Measurements from ENCODE around the gene EPG5.

EPG5 gene, protein sequence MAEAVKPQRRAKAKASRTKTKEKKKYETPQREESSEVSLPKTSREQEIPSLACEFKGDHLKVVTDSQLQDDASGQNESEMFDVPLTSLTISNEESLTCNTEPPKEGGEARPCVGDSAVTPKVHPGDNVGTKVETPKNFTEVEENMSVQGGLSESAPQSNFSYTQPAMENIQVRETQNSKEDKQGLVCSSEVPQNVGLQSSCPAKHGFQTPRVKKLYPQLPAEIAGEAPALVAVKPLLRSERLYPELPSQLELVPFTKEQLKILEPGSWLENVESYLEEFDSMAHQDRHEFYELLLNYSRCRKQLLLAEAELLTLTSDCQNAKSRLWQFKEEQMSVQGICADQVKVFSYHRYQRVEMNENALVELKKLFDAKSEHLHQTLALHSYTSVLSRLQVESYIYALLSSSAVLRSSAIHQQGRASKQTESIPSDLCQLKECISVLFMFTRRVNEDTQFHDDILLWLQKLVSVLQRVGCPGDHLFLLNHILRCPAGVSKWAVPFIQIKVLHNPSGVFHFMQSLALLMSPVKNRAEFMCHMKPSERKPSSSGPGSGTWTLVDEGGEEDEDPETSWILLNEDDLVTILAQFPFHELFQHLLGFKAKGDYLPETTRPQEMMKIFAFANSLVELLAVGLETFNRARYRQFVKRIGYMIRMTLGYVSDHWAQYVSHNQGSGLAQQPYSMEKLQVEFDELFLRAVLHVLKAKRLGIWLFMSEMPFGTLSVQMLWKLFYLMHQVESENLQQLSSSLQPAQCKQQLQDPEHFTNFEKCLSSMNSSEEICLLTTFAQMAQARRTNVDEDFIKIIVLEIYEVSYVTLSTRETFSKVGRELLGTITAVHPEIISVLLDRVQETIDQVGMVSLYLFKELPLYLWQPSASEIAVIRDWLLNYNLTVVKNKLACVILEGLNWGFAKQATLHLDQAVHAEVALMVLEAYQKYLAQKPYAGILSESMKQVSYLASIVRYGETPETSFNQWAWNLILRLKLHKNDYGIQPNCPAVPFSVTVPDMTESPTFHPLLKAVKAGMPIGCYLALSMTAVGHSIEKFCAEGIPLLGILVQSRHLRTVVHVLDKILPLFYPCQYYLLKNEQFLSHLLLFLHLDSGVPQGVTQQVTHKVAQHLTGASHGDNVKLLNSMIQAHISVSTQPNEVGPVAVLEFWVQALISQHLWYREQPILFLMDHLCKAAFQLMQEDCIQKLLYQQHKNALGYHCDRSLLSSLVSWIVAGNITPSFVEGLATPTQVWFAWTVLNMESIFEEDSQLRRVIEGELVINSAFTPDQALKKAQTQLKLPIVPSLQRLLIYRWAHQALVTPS (N-terminal part only)

DNA sequence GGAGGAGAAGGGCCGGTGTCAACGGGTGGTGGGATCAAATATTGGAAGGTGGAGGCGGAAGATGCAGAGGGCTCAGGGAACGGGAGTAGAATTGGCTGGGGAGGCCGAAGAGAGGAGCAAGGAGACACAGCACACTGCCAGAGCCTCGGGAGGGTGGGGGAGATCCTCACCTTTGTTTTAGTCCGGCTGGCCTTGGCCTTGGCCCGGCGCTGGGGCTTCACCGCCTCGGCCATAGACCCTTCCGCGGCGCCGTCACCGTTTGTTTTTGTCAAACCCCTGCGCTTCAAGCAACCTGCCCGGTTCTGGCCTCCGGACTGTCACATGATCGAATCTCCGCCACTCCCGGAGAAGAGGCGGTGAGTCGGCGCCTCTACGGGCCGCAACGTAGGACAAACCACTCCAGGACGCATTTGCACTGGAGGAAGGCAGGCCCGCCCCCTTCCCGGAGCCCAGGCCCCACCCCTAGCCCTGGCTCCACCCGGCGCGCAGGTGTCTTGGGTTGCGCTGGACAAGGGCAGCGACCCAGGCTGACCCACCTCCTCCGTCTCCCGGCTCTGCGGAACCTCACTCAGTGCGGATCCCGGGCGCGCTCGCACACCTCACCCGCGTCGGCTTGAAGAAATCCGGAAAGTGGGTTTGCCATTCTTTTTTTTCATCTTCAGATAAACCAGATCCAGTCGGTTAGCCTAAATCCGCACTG, at the start of gene EPG5:
Gene EPG5 (minus strand): TSS at position 323 of the 700 bp plus-strand sequence. CDS start 90 bp downstream, at position 233.
- Histone ChIP-seq H3K4me1 (ENCODE audit: control insufficient read depth, insufficient read depth, low read length) (peaks cover 6% of the 10 kb centered on the region), H3K27me3 (ENCODE audit: control insufficient read depth in 1 of 2, insufficient read depth in 2 of 2, low read length in 2 of 2) (no peaks in the 10 kb centered on the region), H3K9ac (ENCODE audit: low read length in 2 of 2) (peak within 1 kb of the TSS; percentile 88 to 96), H3K27ac (ENCODE audit: low read length) (peak within 1 kb of the TSS; percentile 33), H3K36me3 (ENCODE audit: control insufficient read depth in 2 of 2, insufficient read depth in 2 of 2, low read length in 2 of 2) (no peaks in the 10 kb centered on the region), H3K9me3 (ENCODE audit: control insufficient read depth in 2 of 2, low read length in 2 of 2) (no peaks in the 10 kb centered on the region), H3K4me3 (ENCODE audit: low read length in 2 of 2) (peak within 1 kb of the TSS; percentile 93 to 95)

DNA sequence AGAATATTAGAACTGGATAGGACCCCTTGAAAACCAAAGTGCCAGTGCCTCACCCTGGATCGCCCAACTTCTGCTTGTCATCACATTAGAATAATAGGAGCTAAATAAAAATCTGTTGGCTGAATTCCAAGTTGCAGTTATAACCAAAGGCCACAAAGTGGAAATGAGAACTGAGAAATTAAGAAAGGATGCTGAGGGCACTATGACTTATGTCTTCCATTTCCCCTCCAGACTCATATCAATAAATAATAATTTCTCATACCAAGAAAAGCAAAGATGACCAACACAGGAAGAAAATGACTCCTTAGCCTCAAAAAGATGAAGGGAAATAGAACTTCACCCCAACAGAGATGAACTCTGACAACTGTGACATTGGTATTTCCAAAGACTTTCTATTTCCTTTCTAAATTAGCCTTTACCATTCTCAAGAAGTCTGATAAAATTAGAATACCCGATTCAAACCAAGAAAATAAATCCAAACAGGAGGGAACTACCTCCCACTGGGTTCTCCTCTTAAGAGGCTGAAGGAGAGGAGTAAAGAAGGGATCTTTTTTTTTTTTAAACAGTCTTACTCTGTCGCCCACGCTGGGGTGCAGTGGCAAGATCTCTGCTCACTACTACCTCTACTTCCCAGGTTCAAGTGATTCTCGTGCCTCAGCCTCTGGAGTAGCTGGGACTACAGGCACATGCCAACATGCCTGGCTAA, 46.5 kb upstream of the EPG5 start:
- no peaks in the 10 kb centered on the region for H3K4me1 ChIP-seq (ENCODE audit: control insufficient read depth, insufficient read depth, low read length)
- no peak overlapping the region for H3K27ac ChIP-seq (ENCODE audit: low read length)
- H3K9me3 ChIP-seq (ENCODE audit: control insufficient read depth in 2 of 2, low read length in 2 of 2), result no peaks in the 10 kb centered on the region
- no peak overlapping the region for H3K9ac ChIP-seq (ENCODE audit: low read length in 2 of 2)
- H3K36me3 ChIP-seq (ENCODE audit: control insufficient read depth in 2 of 2, insufficient read depth in 2 of 2, low read length in 2 of 2), result peaks cover 3 to 11% of the 10 kb centered on the region in 2 donors
- no peaks in the 10 kb centered on the region for H3K27me3 ChIP-seq (ENCODE audit: control insufficient read depth in 1 of 2, insufficient read depth in 2 of 2, low read length in 2 of 2)
- no peak overlapping the region for H3K4me3 ChIP-seq (ENCODE audit: low read length in 2 of 2)

DNA sequence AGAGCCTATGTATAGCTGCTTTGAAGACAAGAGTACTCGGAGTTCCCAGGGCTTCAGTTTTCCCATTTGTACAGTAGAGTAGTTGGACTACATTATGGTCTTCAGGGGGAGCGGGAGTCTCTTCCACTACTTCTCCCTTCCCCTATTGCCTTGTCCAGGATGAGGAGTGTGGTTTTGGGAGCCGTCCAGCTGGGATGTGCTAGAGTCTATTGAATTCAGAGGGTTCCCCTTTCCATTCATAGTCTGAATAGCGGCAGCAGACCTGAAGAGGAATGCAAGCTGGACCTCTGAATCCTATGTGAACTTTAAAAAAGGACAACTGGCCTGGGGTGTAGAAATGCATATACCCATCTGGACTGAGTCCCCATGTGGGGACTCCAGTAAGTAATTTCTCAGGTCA, 43.5 kb upstream of the EPG5 start:
- Histone ChIP-seq H3K4me1 (ENCODE audit: control insufficient read depth, insufficient read depth, low read length) (no peaks in the 10 kb centered on the region), H3K36me3 (ENCODE audit: control insufficient read depth in 2 of 2, insufficient read depth in 2 of 2, low read length in 2 of 2) (peaks cover 3 to 14% of the 10 kb centered on the region in 2 donors), H3K27me3 (ENCODE audit: control insufficient read depth in 1 of 2, insufficient read depth in 2 of 2, low read length in 2 of 2) (no peaks in the 10 kb centered on the region), H3K9me3 (ENCODE audit: control insufficient read depth in 2 of 2, low read length in 2 of 2) (no peaks in the 10 kb centered on the region), H3K4me3 (ENCODE audit: low read length in 2 of 2) (no peak overlapping the region), H3K9ac (ENCODE audit: low read length in 2 of 2) (no peak overlapping the region), H3K27ac (ENCODE audit: low read length) (no peak overlapping the region)

DNA sequence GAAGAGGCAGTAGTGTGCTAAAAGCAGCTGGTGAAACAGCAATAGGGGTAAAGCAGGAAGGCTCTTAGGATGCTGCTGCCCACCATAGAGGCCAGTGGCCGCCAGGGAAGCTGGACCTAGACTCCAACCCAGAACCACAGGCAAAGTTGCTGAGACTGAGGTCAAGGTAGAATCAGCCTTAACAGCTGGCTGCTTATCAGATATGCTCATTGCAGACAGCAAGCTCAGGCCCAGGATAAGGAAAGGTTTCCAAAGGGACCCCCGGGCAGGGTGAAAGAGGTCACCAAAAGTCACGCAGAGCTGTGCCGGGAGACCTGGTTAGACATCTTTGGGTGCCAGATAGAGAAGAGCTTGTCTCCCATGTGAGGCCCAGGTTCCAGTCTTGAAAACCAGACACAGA, 42.9 kb upstream of the EPG5 start:
- H3K4me1 ChIP-seq (ENCODE audit: control insufficient read depth, insufficient read depth, low read length), result no peaks in the 10 kb centered on the region
- peaks cover 3 to 14% of the 10 kb centered on the region in 2 donors for H3K36me3 ChIP-seq (ENCODE audit: control insufficient read depth in 2 of 2, insufficient read depth in 2 of 2, low read length in 2 of 2)
- no peaks in the 10 kb centered on the region for H3K9me3 ChIP-seq (ENCODE audit: control insufficient read depth in 2 of 2, low read length in 2 of 2)
- H3K4me3 ChIP-seq (ENCODE audit: low read length in 2 of 2), result no peak overlapping the region
- no peak overlapping the region for H3K27ac ChIP-seq (ENCODE audit: low read length)
- H3K27me3 ChIP-seq (ENCODE audit: control insufficient read depth in 1 of 2, insufficient read depth in 2 of 2, low read length in 2 of 2), result no peaks in the 10 kb centered on the region
- no peak overlapping the region for H3K9ac ChIP-seq (ENCODE audit: low read length in 2 of 2)

DNA sequence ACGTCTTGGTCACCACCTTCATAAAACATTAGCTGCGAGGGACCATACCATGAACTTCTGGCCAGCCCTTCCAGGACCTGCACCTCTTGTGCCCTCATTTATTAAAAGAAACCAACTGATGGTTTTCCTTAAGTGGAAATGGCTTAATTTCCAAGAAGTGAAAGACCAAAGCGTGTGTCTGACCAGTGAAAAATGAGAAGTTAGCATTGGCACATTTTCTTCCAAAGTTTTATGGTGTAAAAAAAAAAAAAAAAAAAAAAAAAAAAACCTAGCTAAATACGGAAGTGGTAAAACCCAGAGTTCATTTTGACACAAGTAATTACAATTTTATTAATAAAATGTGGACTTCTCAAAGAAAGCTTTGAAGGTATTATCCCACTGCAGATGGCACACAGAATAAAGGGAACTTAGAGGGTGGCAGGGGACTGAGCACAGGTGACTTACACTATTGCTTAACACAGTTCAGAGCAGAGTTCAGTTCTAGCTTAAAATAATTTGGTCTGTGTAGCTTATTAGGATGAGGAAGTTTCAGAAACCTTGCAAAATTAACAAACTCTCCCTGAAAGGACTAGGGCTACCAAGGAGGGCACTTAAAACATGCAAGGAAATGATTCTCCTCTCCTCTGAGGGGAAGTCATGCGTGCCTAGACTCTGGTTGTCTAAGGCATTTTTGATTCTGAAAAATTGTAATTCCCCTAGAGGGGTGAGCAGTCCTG, 42.2 kb upstream of the EPG5 start:
- H3K9me3 ChIP-seq (ENCODE audit: control insufficient read depth in 2 of 2, low read length in 2 of 2), result no peaks in the 10 kb centered on the region
- H3K36me3 ChIP-seq (ENCODE audit: control insufficient read depth in 2 of 2, insufficient read depth in 2 of 2, low read length in 2 of 2), result peaks cover 3 to 14% of the 10 kb centered on the region in 2 donors
- no peak overlapping the region for H3K9ac ChIP-seq (ENCODE audit: low read length in 2 of 2)
- no peaks in the 10 kb centered on the region for H3K27me3 ChIP-seq (ENCODE audit: control insufficient read depth in 1 of 2, insufficient read depth in 2 of 2, low read length in 2 of 2)
- no peaks in the 10 kb centered on the region for H3K4me1 ChIP-seq (ENCODE audit: control insufficient read depth, insufficient read depth, low read length)
- H3K27ac ChIP-seq (ENCODE audit: low read length), result no peak overlapping the region
- no peak overlapping the region for H3K4me3 ChIP-seq (ENCODE audit: low read length in 2 of 2)

DNA sequence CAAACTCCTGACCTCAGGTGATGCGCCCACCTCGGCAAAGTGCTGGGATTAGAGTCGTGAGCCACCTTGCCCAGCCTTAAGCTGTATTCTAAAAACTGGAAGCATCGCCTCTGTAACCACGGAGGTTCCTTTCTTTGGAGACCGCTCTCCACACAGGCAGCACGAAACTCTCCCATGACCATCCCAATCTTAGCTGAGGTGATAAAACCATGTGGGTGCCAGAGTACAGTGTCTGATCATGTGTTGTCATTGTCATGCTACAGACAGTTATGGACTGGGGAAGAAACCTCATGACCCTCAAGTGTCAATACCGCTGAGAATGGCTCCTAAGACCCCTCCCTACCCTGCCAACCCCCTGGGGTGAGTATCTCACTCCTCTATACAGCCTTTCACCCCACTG, 41.4 kb upstream of the EPG5 start:
- no peak overlapping the region for H3K27ac ChIP-seq (ENCODE audit: low read length)
- H3K4me1 ChIP-seq (ENCODE audit: control insufficient read depth, insufficient read depth, low read length), result no peaks in the 10 kb centered on the region
- H3K27me3 ChIP-seq (ENCODE audit: control insufficient read depth in 1 of 2, insufficient read depth in 2 of 2, low read length in 2 of 2), result no peaks in the 10 kb centered on the region
- H3K4me3 ChIP-seq (ENCODE audit: low read length in 2 of 2), result no peak overlapping the region
- H3K36me3 ChIP-seq (ENCODE audit: control insufficient read depth in 2 of 2, insufficient read depth in 2 of 2, low read length in 2 of 2), result peaks cover 3 to 14% of the 10 kb centered on the region in 2 donors
- no peaks in the 10 kb centered on the region for H3K9me3 ChIP-seq (ENCODE audit: control insufficient read depth in 2 of 2, low read length in 2 of 2)
- H3K9ac ChIP-seq (ENCODE audit: low read length in 2 of 2), result no peak overlapping the region

DNA sequence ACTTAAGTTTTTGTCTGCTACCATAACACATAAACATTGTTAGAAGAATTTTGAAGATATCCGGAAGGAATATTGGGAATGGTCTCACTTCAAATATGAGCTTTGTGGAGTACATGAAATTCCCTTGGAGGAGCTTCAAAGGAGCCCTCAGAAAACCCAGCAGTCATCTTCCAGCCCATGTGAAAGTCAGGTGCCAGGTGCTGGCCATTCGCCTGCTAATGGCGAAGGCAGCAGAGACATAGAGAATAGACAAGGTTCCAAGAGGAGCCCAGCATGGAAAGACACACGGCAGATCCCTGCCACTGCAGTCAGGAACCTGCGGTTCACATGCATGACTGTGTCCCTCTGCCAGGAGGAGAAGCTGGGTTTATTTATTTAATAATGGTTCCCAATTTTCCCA, 40.0 kb upstream of the EPG5 start:
- no peak overlapping the region for H3K9ac ChIP-seq (ENCODE audit: low read length in 2 of 2)
- no peak overlapping the region for H3K4me3 ChIP-seq (ENCODE audit: low read length in 2 of 2)
- no peaks in the 10 kb centered on the region for H3K9me3 ChIP-seq (ENCODE audit: control insufficient read depth in 2 of 2, low read length in 2 of 2)
- peaks cover 3 to 14% of the 10 kb centered on the region in 2 donors for H3K36me3 ChIP-seq (ENCODE audit: control insufficient read depth in 2 of 2, insufficient read depth in 2 of 2, low read length in 2 of 2)
- H3K27ac ChIP-seq (ENCODE audit: low read length), result no peak overlapping the region
- H3K4me1 ChIP-seq (ENCODE audit: control insufficient read depth, insufficient read depth, low read length), result no peaks in the 10 kb centered on the region
- no peaks in the 10 kb centered on the region for H3K27me3 ChIP-seq (ENCODE audit: control insufficient read depth in 1 of 2, insufficient read depth in 2 of 2, low read length in 2 of 2)

DNA sequence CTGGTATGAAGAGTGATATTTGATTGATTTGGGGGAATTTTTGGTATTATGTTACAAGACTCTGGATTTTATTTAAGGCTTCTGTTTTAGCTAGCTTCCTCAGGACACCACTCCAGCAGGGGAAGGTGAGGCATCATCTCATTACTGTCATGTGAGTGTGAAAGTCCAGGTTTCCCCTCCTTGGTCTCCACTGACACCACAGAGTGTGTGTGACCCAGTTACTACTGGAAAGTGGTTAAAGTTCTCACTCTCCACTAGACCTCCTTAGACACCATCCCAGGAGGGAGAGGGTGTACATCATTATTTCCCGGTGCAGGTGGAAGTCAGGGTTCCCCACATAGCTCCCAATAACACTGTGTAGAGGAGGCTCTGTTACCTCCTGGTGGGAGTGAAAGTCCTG, 35.8 kb upstream of the EPG5 start:
- no peaks in the 10 kb centered on the region for H3K27me3 ChIP-seq (ENCODE audit: control insufficient read depth in 1 of 2, insufficient read depth in 2 of 2, low read length in 2 of 2)
- H3K36me3 ChIP-seq (ENCODE audit: control insufficient read depth in 2 of 2, insufficient read depth in 2 of 2, low read length in 2 of 2), result peaks cover 0 to 2% of the 10 kb centered on the region in 2 donors
- no peak overlapping the region for H3K27ac ChIP-seq (ENCODE audit: low read length)
- H3K4me1 ChIP-seq (ENCODE audit: control insufficient read depth, insufficient read depth, low read length), result no peaks in the 10 kb centered on the region
- no peaks in the 10 kb centered on the region for H3K9me3 ChIP-seq (ENCODE audit: control insufficient read depth in 2 of 2, low read length in 2 of 2)
- no peak overlapping the region for H3K9ac ChIP-seq (ENCODE audit: low read length in 2 of 2)
- H3K4me3 ChIP-seq (ENCODE audit: low read length in 2 of 2), result no peak overlapping the region

DNA sequence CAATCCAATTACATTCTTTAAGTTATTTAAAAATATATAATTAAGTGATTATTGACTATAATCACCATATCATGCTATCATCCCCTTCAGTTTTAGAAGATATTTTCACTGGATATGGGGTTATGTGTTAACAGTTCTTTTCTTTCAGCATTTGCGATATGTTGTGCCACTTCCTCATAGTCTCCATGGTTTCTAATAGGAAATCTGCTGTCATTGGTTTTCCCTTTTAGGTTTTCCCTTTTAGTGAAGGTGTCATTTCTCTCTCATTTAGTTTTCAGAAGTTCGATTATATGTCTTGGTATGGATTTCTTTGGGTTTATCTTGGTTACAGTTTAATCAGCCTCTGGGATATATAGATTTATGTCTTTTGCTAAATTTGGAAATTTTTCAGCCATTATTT, 34.8 kb upstream of the EPG5 start:
- no peaks in the 10 kb centered on the region for H3K27me3 ChIP-seq (ENCODE audit: control insufficient read depth in 1 of 2, insufficient read depth in 2 of 2, low read length in 2 of 2)
- H3K9me3 ChIP-seq (ENCODE audit: control insufficient read depth in 2 of 2, low read length in 2 of 2), result no peaks in the 10 kb centered on the region
- no peak overlapping the region for H3K4me3 ChIP-seq (ENCODE audit: low read length in 2 of 2)
- H3K4me1 ChIP-seq (ENCODE audit: control insufficient read depth, insufficient read depth, low read length), result no peaks in the 10 kb centered on the region
- no peak overlapping the region for H3K27ac ChIP-seq (ENCODE audit: low read length)
- H3K9ac ChIP-seq (ENCODE audit: low read length in 2 of 2), result no peak overlapping the region
- H3K36me3 ChIP-seq (ENCODE audit: control insufficient read depth in 2 of 2, insufficient read depth in 2 of 2, low read length in 2 of 2), result no peaks in the 10 kb centered on the region

All from stomach smooth muscle (tissue), 2 donors.